NCI-H146 treated with DMSO at 0.1 percent for 48 hours (cell line): ENCODE data around the gene ACSF3.

Experiments used
- DNase-seq: peaks from one replicate; lab custom pipeline; 2025; ENCODE audit not compliant: unreplicated experiment; lab: John Stamatoyannopoulos, UW

ACSF3 gene

DNA sequence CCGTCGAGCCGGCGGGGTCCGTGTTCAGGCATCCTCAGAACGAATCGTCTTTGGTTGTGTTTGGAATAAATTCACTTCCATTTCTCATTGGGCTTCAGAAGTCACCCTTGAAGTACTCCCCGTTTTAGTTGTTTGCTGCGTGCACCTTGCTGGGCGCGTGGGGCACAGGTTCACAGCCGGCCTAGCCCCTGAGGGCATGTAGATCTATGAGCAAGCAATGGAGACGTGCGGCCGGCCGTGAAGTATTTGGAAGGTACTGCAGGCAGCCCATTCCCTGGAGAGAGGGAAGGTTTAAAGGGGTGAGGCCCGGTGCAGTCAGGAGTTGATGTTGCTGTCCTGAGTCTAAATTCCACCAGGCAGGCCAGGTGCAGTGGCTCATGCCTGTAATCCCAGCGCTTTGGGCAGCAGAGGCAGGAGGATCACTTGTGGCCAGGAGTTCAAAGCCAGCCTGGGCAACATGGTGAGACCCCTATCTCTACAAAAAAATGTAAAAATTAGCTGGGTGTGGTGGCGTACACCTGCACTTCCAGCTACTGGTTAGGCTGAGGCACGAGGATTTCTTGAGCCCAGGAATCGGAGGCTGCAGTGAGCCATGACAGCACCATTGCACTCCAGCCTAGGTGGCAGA, 714 bp downstream of the ACSF3 start:
- no peak for DNase-seq

DNA sequence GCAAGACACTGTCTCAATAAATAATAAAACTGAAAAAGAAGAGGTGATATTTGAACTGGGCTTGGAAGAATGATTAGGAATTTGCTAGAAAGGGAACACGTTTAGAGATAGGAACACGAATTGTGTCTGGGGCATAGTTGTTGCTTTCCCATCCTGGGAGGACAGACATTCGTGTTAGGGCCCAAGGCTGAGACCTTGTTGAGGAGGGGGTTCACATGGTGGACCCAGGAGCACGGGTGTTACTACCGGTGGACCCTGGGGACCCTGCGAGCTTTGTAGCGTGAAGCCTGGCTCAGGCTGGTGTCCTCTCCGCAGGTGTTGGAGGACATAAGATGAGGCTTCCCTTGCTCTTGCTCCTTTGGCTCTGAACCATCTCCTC, 1.2 kb downstream of the ACSF3 start:
- DNase-seq: no peak

DNA sequence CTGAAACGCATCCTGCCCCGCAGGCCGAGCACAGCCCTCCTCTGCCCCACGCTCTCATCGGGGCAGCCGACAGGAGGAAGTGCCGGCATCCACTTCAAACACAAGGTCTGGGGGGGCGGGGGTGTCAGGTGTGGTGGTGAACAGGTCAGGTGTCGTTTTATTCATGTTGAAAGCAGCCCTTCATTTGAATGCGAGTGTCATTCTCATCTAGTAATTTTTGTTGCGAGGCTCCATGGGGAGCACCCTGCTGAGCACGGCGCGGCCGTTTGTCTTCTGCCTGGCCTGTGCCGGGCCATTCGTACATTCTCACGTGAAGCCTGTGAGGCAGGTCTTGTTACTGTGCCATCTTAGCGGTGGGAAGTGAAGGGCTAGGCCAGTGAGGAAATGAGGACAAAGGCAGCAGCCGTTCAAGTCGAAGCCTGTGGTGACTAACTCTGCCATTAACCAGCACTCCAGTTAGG, 1.9 kb downstream of the ACSF3 start:
- no peak for DNase-seq

DNA sequence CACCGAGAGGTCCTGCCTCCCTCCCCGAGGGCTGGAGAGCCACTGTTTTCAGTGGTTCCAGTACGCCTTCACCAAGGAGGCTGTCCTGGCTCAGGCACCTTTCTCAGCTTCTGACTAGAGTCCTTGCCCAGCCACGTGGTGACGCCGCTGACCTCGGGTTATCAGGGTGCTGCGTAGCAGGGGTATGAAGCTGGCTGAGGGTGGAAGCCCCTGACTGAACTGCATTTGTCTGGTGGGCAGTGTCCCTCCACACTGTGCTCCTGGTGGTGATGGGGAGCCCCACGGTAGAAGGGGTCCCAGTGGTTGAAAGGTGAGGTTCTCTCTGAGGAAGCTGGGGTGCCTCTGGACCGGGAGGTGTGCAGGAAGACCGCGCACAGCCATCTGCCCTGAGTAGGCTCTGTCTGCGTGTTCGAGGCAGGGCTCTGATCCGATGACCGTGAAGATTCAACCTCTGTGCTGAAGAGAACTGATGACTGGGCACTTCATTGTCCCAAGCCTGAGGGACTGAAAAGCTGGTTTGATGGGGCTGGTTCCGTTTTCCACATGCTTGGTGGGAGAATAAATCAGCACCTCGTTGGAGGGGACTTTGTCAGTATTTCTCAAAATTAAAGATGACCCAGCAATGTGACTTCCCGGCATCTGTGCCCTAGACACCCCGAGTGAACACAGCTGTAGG, 2.5 kb downstream of the ACSF3 start:
- DNase-seq: no peak

GRCh38 chr16:89096768-89097391, 3.2 kb downstream of the ACSF3 start:
- no peak for DNase-seq

DNA sequence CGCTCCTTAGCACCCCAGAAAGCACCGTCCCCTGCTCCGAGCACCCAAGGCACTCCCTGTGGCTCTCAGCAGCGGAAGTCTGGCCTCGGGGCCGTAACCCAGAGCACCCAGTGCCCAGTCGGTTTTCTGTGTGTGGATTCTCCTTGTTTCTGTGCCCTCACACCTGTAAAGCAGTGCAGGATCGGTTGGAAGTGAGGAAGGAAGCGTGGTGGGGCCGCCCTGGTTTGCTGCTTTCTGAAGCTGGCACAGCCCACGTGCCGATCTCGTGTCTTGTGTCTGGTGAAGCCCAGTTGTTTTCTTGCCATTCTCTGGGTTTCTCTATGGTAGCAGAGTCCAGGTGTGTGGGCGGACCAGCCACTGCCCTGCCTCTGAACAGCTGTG, 3.7 kb downstream of the ACSF3 start:
- no peak for DNase-seq

DNA sequence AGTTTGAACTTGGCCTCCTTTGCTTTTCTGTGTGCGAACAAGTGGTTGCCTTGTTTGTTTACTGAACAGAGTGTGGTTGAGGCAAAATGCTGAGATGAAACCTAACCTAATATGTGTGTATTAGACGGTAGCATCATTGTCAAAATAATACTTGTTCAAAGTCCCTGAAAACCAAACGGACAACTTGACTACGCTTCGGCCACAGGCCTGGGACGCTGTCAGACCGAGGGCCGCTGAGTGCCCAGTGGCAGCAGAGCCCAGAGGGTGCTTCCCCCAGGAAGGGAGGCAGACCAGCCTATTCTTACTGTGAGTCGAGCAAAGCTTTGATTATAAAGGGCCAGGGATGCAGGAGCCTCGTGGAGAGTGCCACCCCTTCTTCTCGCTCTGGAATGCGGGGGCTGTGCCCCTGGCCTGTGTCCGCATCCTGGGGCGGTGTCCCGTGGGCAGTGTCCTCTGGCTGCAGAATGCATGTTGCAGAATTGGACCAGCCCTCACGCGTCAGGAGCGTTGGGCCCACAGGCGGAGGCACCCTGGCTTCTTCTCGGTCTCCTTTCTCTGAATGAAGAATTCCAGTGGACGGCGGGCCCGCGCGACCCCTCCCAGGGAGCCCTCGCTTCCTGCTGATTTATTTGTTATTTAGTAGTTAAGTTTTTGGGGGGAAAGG, 5.2 kb downstream of the ACSF3 start:
- DNase-seq: no peak

- DNase-seq: no peak
These were observed 6.3 kb downstream of the ACSF3 start for GRCh38 chr16:89099905-89100304.

DNA sequence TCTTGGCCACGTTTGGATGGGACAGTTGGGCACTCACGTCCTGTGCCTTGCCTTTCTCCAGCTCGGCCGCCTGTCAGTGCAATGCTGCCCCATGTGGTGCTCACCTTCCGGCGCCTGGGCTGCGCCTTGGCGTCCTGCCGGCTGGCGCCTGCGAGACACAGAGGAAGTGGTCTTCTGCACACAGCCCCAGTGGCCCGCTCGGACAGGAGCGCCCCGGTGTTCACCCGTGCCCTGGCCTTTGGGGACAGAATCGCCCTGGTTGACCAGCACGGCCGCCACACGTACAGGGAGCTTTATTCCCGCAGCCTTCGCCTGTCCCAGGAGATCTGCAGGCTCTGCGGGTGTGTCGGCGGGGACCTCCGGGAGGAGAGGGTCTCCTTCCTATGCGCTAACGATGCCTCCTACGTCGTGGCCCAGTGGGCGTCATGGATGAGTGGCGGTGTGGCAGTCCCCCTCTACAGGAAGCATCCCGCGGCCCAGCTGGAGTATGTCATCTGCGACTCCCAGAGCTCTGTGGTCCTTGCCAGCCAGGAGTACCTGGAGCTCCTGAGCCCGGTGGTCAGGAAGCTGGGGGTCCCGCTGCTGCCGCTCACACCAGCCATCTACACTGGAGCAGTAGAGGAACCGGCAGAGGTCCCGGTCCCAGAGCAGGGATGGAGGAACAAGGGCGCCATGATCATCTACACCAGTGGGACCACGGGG, 7.1 kb downstream of the ACSF3 start:
- DNase-seq: no peak

DNA sequence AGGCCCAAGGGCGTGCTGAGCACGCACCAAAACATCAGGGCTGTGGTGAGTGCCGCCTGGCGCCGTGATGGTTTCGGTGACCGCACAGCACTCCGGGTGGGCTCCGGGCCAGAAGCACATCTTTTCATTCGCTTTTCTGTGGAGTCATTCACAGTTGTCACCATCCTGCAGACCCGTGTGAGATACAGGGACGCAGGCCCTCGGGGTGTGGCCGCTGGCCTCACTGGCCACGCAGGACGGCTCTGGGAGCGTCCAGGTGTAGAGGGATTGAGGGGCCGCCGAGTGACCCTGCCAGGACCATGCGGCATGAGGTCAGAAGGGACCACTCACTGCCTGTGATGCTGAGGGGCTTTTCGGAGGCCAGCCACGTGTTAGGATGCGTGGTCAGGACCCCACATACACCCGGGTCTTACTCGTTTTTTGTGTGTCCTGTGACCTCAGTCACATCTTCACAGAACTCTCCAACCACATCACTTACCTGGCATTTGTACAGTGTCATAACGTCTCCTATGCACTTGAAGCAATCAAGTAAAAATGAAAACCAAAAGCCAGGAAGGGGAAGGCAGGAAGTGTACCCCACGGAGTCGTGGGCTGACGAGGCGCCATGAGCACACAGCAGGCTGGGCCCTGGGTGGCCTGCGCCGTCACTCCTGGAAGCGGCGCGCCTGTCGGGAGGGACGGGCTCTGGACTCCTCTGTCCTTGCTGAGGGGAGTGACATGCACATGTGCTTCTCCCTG, 7.8 kb downstream of the ACSF3 start:
- no peak for DNase-seq

GRCh38 chr16:89102041-89102471, 8.4 kb downstream of the ACSF3 start:
- no peak for DNase-seq

DNA sequence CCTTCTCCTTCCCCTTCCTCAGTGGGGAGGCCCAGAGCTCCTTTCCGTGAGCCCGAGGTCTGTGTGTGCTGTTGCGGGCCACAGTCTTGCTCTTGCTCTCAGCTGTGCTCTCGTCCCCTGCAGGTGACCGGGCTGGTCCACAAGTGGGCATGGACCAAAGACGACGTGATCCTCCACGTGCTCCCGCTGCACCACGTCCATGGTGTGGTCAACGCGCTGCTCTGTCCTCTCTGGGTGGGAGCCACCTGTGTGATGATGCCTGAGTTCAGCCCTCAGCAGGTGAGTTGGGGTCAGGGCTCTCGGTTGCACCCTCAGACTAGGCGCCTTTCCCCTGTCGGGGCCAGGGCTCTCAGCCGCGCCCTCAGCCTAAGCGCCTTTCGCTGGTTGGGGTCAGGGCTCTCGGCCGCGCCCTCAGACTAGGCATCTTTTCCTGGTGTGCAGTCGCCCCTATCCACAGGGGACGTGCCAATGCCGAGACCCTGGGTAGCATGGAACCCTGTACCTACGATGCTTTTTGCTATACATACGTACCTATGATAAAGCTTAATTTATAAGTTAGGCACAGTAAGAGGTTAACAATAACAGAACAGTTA, 8.9 kb downstream of the ACSF3 start:
- no peak for DNase-seq

DNA sequence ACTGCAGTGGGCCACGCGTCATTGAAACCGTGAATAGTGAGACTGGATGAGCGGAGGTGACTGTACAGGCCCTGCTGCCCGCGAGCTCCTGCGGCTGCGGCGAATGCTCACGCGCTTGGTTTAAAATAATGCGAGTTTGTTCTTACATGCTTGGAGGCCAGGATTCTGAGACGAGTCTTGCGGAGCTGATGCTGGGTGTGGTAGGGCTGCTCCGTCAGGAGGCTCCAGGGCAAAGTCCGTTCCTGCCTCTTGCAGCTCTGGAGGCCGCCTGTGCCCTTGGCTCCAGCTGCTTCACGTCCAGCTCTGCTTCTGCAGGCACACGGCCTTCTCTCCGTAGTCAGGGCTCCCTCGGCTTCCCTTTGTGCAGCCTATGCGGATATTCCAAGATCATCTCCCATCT, 9.5 kb downstream of the ACSF3 start:
- no peak for DNase-seq

- no peak for DNase-seq
These were observed 10.1 kb downstream of the ACSF3 start for GRCh38 chr16:89103781-89104180.

DNA sequence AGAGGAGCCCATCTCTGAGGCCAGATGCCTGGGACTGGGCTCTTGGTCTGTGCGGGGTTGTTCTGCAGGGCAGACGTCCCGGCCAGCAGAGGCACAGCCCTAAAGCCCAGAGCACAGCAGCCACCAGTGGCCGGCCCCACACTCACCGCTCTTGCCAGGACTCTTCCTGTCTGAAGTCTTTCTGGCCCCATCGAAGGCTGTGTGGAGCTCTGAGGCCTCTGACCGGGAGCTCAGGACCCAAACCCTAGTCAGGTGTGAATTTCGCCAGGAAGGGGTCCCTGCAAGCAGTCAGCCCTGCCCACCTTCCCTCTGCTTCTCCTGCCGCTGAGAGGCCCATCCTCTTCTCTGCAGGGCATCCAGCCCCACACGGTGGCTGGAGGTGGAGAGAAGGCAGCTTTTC, 10.7 kb downstream of the ACSF3 start:
- DNase-seq: no peak

- DNase-seq: no peak
These were observed 11.4 kb downstream of the ACSF3 start for GRCh38 chr16:89104930-89105571.

DNA sequence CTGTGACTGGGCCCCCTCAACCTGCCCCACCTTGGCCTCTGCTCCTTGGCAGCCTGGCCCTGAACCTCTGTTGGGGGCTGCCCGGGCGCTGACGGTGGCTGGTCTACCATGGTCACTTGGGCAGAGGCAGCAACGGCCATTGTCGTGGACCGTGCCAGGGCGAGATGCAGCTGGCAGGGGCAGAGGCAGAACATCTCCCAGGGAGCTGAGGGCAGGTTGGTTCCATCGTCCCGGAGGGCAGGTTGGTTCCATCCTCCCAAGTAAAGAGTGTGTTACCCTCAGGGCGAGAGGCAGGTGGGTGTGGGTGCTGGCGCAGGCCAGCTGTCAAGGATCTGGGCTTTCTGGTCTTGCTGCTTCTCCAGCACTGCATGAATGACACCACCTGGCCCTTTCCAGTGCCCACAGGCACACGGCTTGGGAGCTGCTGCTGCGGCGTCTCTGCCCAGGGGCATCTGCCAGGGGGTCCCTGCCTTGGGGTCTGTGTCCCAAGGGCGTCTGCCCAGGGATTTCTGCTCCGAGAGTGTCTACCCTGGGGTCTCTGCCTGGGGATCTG, 12.0 kb downstream of the ACSF3 start:
- DNase-seq: no peak

DNA sequence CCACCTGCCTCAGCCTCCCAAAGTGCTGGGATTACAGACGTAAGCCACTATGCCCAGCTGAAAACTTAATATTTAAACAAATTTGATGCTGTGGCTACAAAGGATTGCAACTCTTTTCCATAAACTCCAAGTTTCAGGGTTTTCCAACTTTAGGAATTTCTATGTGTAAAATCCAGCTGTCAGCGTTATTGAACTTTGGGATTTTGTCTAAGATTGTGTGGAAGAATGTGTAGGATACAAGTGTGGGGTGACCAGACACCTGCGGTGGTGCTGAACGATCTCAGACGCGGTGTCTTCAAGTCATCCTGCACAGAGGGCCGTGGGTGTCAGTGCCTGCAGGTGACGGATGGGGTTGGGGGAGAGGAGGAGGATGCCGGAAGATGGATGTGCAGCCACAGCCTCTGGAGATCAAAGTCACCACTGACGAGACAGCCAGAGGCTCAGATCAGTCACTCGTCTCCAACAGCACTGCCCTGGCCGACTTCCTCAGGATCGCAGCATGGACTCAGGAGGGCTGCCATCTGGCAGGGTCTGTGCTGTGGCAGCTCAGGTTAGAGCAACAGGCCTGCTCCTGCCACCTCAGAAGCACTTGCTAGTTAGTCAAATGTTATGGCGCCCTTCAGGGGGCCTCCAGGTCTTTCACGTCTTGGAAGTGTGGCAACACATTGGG, 13.0 kb downstream of the ACSF3 start:
- DNase-seq: no peak

DNA sequence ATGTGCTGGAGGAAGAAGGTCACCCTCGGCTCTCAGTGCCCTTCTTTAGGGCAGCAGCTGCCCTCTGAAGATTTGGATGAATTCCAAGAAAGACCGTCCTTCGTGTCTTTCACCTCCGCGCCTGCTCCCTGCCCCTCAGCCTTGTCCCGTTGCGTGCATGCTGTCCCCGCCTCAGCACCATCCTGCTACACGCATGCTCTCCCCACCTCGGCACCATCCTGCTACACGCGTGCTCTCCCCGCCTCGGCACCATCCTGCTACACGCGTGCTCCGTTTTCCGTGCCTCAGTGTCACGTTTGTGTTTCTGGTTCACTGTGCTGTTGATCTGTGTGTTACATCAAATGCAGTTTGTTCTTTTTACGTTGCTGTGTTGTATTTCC, 13.5 kb downstream of the ACSF3 start:
- DNase-seq: no peak
